SK-N-SH (cell line): Measurements from ENCODE around the gene NUMA1.

Experiments
- CHD2 ChIP-seq: fragments of 150-350 bp; IDR thresholded peaks from 2 replicates; pipeline ENCODE4 v1.6.1; 2018; ENCODE audit warnings: low read length; ENCODE audit not compliant: partially characterized antibody
- EP300 ChIP-seq, 2 experiments: IDR thresholded peaks; 2 replicates each; pipeline versions ENCODE4 v1.4.0 to v1.6.1; 2012; ENCODE audit warnings: borderline replicate concordance in 1 of 2, low read depth in 1 of 2, low read length in 1 of 2
- EZH2phosphoT487 ChIP-seq: fragments of 200-600 bp; sonication (generic); IDR thresholded peaks from 2 replicates; pipeline ENCODE4 v1.6.1; 2017; ENCODE audit warnings: low read depth, mixed run types, mild to moderate bottlenecking, antibody characterized with exemption, moderate library complexity, borderline replicate concordance
- POLR2AphosphoS5 ChIP-seq: IDR thresholded peaks from 2 replicates; pipeline ENCODE4 v1.6.1; 2012; ENCODE audit warnings: low read depth, low read length
- RAD21 ChIP-seq: IDR thresholded peaks from 2 replicates; pipeline ENCODE4 v1.6.1; 2012; ENCODE audit warnings: mild to moderate bottlenecking, low read length
- RCOR1 ChIP-seq: fragments of 150-350 bp; IDR thresholded peaks from 2 replicates; pipeline ENCODE4 v1.6.1; 2017; ENCODE audit warnings: antibody characterized with exemption, low read length
- USF1 ChIP-seq: IDR thresholded peaks from 2 replicates; pipeline ENCODE4 v1.4.0; 2012; ENCODE audit warnings: low read depth, borderline replicate concordance
- USF2 ChIP-seq: fragments of 150-350 bp; IDR thresholded peaks from 2 replicates; pipeline ENCODE4 v1.6.1; 2017; ENCODE audit warnings: antibody characterized with exemption, low read length, low read depth, borderline replicate concordance
- TF ChIP-seq, protein P1 (sequence below): fragments of 200-600 bp; sonication (generic); IDR thresholded peaks from 2 replicates; pipeline ENCODE4 v1.6.1; 2017; ENCODE audit warnings: antibody characterized with exemption, mild to moderate bottlenecking, moderate library complexity

DNA sequence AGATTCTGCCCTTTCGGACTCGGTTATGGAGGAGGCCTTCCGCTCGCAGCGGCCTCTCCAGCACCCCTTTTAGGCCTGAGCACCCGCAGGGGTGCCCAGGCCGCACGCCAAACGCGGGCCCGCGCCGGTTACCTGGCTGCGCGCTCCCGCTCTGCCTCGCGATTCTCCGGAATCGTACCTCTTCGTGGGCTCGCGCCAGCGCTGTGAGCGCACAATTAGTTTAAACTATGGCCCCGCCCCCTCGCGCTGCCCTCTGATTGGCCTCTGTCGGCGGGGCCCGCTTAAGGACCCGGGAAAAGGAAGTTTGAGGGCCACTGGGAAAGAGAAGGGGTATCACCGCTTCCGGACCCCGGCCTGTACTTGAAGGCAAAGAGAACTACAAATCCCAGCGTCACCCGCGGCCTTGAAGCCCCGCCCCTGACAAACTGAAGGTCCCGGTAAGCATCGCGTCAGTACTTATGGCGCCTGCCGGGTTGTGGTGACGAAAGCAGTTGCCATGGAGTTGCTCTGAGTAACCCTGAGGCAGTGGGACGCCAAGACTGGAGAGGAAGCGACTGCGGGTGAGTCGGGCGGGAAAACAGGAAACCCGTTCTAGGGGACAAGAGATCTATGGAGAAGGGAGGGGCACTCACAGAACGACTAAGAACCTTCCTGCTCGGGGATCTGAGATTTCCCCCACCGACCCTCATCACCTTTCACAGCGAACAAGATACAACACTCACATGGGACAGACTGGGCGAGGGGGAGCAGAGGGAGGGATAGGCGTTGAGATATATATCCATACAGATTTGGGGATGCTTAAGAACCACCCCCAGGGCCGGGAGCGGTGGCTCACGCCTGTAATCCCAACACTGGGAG, at the start of gene NUMA1, which contains the start of gene LRRC51:
- no peak; the same call in 1 of the 2 replicates for TF ChIP-seq RCOR1
- TF ChIP-seq, protein P1, sequence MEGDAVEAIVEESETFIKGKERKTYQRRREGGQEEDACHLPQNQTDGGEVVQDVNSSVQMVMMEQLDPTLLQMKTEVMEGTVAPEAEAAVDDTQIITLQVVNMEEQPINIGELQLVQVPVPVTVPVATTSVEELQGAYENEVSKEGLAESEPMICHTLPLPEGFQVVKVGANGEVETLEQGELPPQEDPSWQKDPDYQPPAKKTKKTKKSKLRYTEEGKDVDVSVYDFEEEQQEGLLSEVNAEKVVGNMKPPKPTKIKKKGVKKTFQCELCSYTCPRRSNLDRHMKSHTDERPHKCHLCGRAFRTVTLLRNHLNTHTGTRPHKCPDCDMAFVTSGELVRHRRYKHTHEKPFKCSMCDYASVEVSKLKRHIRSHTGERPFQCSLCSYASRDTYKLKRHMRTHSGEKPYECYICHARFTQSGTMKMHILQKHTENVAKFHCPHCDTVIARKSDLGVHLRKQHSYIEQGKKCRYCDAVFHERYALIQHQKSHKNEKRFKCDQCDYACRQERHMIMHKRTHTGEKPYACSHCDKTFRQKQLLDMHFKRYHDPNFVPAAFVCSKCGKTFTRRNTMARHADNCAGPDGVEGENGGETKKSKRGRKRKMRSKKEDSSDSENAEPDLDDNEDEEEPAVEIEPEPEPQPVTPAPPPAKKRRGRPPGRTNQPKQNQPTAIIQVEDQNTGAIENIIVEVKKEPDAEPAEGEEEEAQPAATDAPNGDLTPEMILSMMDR, result no peak
- TF ChIP-seq EZH2phosphoT487, result no peak
- no peak for TF ChIP-seq USF2
- no peak; a peak in 1 of 4 replicates for TF ChIP-seq EP300 (IDR thresholded peaks at IDR 0.05; ENCODE audit: borderline replicate concordance in 1 of 2, low read depth in 1 of 2, low read length in 1 of 2)
- TF ChIP-seq USF1, result no peak
- no peak for TF ChIP-seq RAD21
- TF ChIP-seq POLR2AphosphoS5, result peak; percentile 36; the same call in 1 of the 2 replicates
- peak; percentile 96 for TF ChIP-seq CHD2
